Measurements from ENCODE around the gene CCDC120.

The CCDC120 gene

GRCh38 chrX:49102190-49102589 is 43.4 kb downstream of the CCDC120 start:
- DNase-seq, result no peak

GRCh38 chrX:49103637-49104036 is 44.8 kb downstream of the CCDC120 start:
- no peak for DNase-seq

- DNase-seq, result no peak
Observed at GRCh38 chrX:49106296-49106695, 47.5 kb downstream of the CCDC120 start.

- DNase-seq, result no peak
Observed at GRCh38 chrX:49106930-49107329, 48.1 kb downstream of the CCDC120 start.

GRCh38 chrX:49108641-49109040 is 49.8 kb downstream of the CCDC120 start:
- DNase-seq, result no peak

- no peak for DNase-seq
Observed at GRCh38 chrX:49110417-49110816, 51.6 kb downstream of the CCDC120 start.

- DNase-seq, result no peak
Observed at GRCh38 chrX:49111791-49112190, 53.0 kb downstream of the CCDC120 start.

- no peak for DNase-seq
Observed at GRCh38 chrX:49116076-49116475, 57.3 kb downstream of the CCDC120 start.

- no peak for DNase-seq
Observed at GRCh38 chrX:49116716-49117115, 57.9 kb downstream of the CCDC120 start.

GRCh38 chrX:49117581-49117980 is 58.8 kb downstream of the CCDC120 start:
- DNase-seq, result no peak

All from cerebellar nuclear complex (tissue), 1 donor.